ENCODE measurements around the gene TIE1. TPM values are rescaled to one million over a fixed set of nuclear protein-coding genes. Genes with fewer than 3 reads are reported as not detected.
A peak's percentile ranks its signal among the peaks of the same experiment; 100 is the strongest.

Gene TIE1
- polyA plus RNA-seq, 3 donors, result 0.16 TPM; not detected in 2

DNA sequence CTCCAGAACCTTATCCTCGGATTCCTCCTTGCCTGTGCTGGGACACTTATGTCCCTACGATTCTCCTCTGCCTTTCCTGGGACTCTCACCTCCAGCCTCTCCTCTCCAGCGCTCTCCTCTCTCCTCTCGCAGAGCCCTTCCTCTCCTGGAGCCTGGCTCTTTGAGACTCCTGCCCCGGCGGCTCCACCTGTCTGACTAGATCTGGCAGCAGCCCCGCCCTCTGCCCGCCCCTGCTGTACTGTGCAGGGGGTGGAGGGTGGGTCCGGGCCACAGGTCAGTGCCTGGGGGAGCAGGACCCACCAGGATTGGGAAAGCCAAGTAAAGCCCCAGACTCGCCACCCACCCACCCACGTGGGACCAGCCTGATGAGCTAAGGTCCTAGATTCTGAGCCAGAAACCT is 65.4 kb downstream of the TIE1 start:
- H3K79me2 ChIP-seq (ENCODE audit: insufficient read depth, low read length), result peaks cover 72% of the 10 kb centered on the region
- peak overlapping the region; percentile 96 for H3K9ac ChIP-seq (ENCODE audit: insufficient read depth, low read length, poor library complexity, severe bottlenecking)
- intact Hi-C loops (cut with micrococcal nuclease), result loop anchor here in 1 of 2 donors (10.0 kb wide), 1 partner anchor 191 kb away; the partner anchor contains the start of genes CFAP57 and EBNA1BP2
- peaks cover 53% of the 10 kb centered on the region for H4K20me1 ChIP-seq (ENCODE audit: insufficient read depth, low read length)
- no peaks in the 10 kb centered on the region for H3K27me3 ChIP-seq (ENCODE audit: control insufficient read depth in 2 of 2, insufficient read depth in 2 of 2, low read length in 2 of 2)
- WGBS (ENCODE audit: insufficient coverage), result 90% methylated on average over 4 of the region's 11 CpGs
- TF ChIP-seq, protein P1, sequence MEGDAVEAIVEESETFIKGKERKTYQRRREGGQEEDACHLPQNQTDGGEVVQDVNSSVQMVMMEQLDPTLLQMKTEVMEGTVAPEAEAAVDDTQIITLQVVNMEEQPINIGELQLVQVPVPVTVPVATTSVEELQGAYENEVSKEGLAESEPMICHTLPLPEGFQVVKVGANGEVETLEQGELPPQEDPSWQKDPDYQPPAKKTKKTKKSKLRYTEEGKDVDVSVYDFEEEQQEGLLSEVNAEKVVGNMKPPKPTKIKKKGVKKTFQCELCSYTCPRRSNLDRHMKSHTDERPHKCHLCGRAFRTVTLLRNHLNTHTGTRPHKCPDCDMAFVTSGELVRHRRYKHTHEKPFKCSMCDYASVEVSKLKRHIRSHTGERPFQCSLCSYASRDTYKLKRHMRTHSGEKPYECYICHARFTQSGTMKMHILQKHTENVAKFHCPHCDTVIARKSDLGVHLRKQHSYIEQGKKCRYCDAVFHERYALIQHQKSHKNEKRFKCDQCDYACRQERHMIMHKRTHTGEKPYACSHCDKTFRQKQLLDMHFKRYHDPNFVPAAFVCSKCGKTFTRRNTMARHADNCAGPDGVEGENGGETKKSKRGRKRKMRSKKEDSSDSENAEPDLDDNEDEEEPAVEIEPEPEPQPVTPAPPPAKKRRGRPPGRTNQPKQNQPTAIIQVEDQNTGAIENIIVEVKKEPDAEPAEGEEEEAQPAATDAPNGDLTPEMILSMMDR (IDR thresholded peaks at IDR 0.05), result no peak
- H3K9me3 ChIP-seq (replicated peaks in 1 of 2; ENCODE audit: control insufficient read depth in 1 of 2, insufficient read depth in 1 of 2, low read length in 2 of 2), result no peaks in the 10 kb centered on the region
- H3K4me2 ChIP-seq (replicated peaks; ENCODE audit: extremely low read depth, low read length, poor library complexity, severe bottlenecking), result peak overlapping the region; percentile 92
- Mint-ChIP-seq H3K27ac (peak overlapping the region in 6 of 7 donors; percentile 49 to 95 (median 86)), H3K9me3 (peaks cover 0 to 1% (median 0%) of the 10 kb centered on the region in 7 donors), H3K27me3 (ENCODE audit: low read depth in 3 of 3) (no peaks in the 10 kb centered on the region), H3K36me3 (peaks cover 45 to 53% of the 10 kb centered on the region in 2 donors), H3K4me1 (peaks cover 71% of the 10 kb centered on the region), H3K4me3 (peak overlapping the region; percentile 51 to 92)
- H2AFZ ChIP-seq (ENCODE audit: insufficient read depth, low read depth, low read length, poor library complexity, severe bottlenecking), result no peak overlapping the region
- peaks cover 45 to 74% of the 10 kb centered on the region in 2 donors for H3K4me1 ChIP-seq (ENCODE audit: control insufficient read depth in 1 of 2, insufficient read depth in 2 of 2, low read length in 2 of 2)
- peak overlapping the region; percentile 18 to 97 for H3K27ac ChIP-seq (ENCODE audit: low read depth in 1 of 2, low read length in 2 of 2)
- peaks cover 43 to 49% of the 10 kb centered on the region in 2 donors for H3K36me3 ChIP-seq (replicated peaks in 1 of 2; ENCODE audit: control insufficient read depth in 1 of 2, insufficient read depth in 2 of 2, low read length in 2 of 2)
- H3K4me3 ChIP-seq (replicated peaks in 1 of 3; ENCODE audit: low read depth in 2 of 3, low read length in 3 of 3), result peak overlapping the region in 2 of 3 experiments; percentile 98
- DNase-seq, result no peak

DNA sequence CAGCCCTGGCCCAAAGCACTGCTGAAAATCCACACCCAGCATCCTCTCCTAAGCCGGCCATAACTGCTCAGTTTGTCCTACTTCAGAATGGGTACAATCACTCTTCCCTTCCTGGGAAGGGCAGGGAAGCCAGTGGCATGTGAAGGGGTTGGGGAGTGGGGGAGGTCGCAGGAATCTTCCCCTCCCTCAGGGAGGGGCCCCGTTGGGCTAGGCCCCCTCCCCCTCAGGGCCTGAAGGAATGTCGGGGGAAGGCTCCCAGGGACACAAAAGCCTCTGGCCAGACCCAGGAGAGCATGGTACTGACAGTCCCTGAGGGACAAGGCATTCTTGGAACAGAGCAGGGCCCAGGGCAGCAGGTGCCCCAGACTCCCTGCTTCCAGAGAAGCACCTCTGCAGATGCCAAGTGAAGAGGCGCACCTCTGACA is 65.8 kb downstream of the TIE1 start:
- intact Hi-C loops (cut with micrococcal nuclease), result loop anchor here in 1 of 2 donors (10.0 kb wide), 1 partner anchor 192 kb away; the partner anchor contains the start of genes CFAP57 and EBNA1BP2
- Histone ChIP-seq H2AFZ (ENCODE audit: insufficient read depth, low read depth, low read length, poor library complexity, severe bottlenecking) (peak overlapping the region; percentile 90), H3K4me3 (replicated peaks in 1 of 3; ENCODE audit: low read depth in 2 of 3, low read length in 3 of 3) (peak overlapping the region; percentile 79 to 98 (median 98)), H3K9ac (ENCODE audit: insufficient read depth, low read length, poor library complexity, severe bottlenecking) (peak overlapping the region; percentile 96), H3K36me3 (replicated peaks in 1 of 2; ENCODE audit: control insufficient read depth in 1 of 2, insufficient read depth in 2 of 2, low read length in 2 of 2) (peaks cover 39 to 44% of the 10 kb centered on the region in 2 donors), H4K20me1 (ENCODE audit: insufficient read depth, low read length) (peaks cover 50% of the 10 kb centered on the region), H3K79me2 (ENCODE audit: insufficient read depth, low read length) (peaks cover 68% of the 10 kb centered on the region), H3K27ac (ENCODE audit: low read depth in 1 of 2, low read length in 2 of 2) (peak overlapping the region; percentile 19 to 97), H3K27me3 (ENCODE audit: control insufficient read depth in 2 of 2, insufficient read depth in 2 of 2, low read length in 2 of 2) (no peaks in the 10 kb centered on the region), H3K9me3 (replicated peaks in 1 of 2; ENCODE audit: control insufficient read depth in 1 of 2, insufficient read depth in 1 of 2, low read length in 2 of 2) (no peaks in the 10 kb centered on the region), H3K4me1 (ENCODE audit: control insufficient read depth in 1 of 2, insufficient read depth in 2 of 2, low read length in 2 of 2) (peaks cover 41 to 70% of the 10 kb centered on the region in 2 donors), H3K4me2 (replicated peaks; ENCODE audit: extremely low read depth, low read length, poor library complexity, severe bottlenecking) (peak overlapping the region; percentile 92)
- Mint-ChIP-seq H3K36me3 (peaks cover 43 to 49% of the 10 kb centered on the region in 2 donors), H3K4me1 (peaks cover 66% of the 10 kb centered on the region), H3K27me3 (ENCODE audit: low read depth in 3 of 3) (no peaks in the 10 kb centered on the region), H3K9me3 (peaks cover 0 to 1% (median 0%) of the 10 kb centered on the region in 7 donors), H3K27ac (peak overlapping the region in 6 of 7 donors; percentile 85 to 96 (median 90)), H3K4me3 (peak overlapping the region; percentile 83 to 92)
- WGBS (ENCODE audit: insufficient coverage), result 50% methylated on average over 1 of the region's 5 CpGs
- TF ChIP-seq, protein P1 (IDR thresholded peaks at IDR 0.05), result no peak
- no peak for DNase-seq

Measured in CD14-positive monocyte (primary cell).